LNCAP (cell line): ENCODE data around the gene MINDY4.

Experiments
- CTCF ChIP-seq: fragments of 450-650 bp; IDR thresholded peaks from 2 replicates; pipeline ENCODE4 v1.5.1; 2017; ENCODE audit warnings: mild to moderate bottlenecking

MINDY4 gene

GRCh38 chr7:30896783-30897637 lies 125.8 kb downstream of the MINDY4 start:
- no peak for TF ChIP-seq CTCF

GRCh38 chr7:30897770-30898169 lies 126.6 kb downstream of the MINDY4 start:
- TF ChIP-seq CTCF: no peak

GRCh38 chr7:30898411-30898810 lies 127.2 kb downstream of the MINDY4 start:
- no peak for TF ChIP-seq CTCF

- no peak for TF ChIP-seq CTCF
Measured at GRCh38 chr7:30899066-30899465, 127.8 kb downstream of the MINDY4 start.

GRCh38 chr7:30899630-30900029 lies 128.4 kb downstream of the MINDY4 start:
- TF ChIP-seq CTCF: no peak

- TF ChIP-seq CTCF: no peak
Measured at GRCh38 chr7:30900053-30900452, 128.8 kb downstream of the MINDY4 start.

GRCh38 chr7:30900803-30901362 lies 129.7 kb downstream of the MINDY4 start:
- no peak for TF ChIP-seq CTCF
